Thyroid gland (tissue), 4 donors: ENCODE results near the gene KRTAP1-1. TPM values are rescaled to one million over a fixed set of nuclear protein-coding genes. Genes with fewer than 3 reads are reported as not detected.
"Not testable (repeated sequence)": the region's sequence is repeated elsewhere in the genome, so short reads cannot be mapped to it uniquely, and the experiment has no call there.

ENCODE experiments used
- DNase-seq, 2 donors: peaks; one replicate each; pipeline ENCODE4 v3.0.0-alpha.2; 2019
- H3K27ac ChIP-seq, 3 donors: fragments of 200-600 bp; sonication (generic); 1 replicate in 2 of 3; 2 replicates in 1 of 3; pipeline ENCODE4 v1.5.1; 2016 to 2019; ENCODE audit warnings: mild to moderate bottlenecking in 1 of 3, moderate library complexity in 1 of 3
- H3K27me3 ChIP-seq: fragments of 200-600 bp; sonication (generic); one replicate; pipeline ENCODE4 v1.5.1; 2019
- H3K36me3 ChIP-seq, 2 donors: fragments of 200-600 bp; sonication (generic); one replicate each; pipeline ENCODE4 v1.5.1; 2016 to 2019
- H3K4me1 ChIP-seq, 2 donors: fragments of 200-600 bp; sonication (generic); one replicate each; pipeline ENCODE4 v1.5.1; 2017 to 2019
- H3K4me3 ChIP-seq, 3 donors: fragments of 200-600 bp; sonication (generic); replicated peaks in 1 of 3; 1 replicate in 2 of 3; 2 replicates in 1 of 3; pipeline ENCODE4 v1.5.1; 2016; ENCODE audit warnings: mild to moderate bottlenecking in 1 of 3
- H3K9me3 ChIP-seq: fragments of 200-600 bp; sonication (generic); one replicate; pipeline ENCODE4 v1.5.1; 2017
- POLR2A ChIP-seq, 2 donors: fragments of 450-650 bp; IDR thresholded peaks; one replicate each; pipeline ENCODE4 v1.6.1; 2017; ENCODE audit warnings: antibody characterized with exemption in 2 of 2, mild to moderate bottlenecking in 2 of 2, moderate library complexity in 1 of 2
- WGBS, 2 donors: methylation state at CpG; one replicate each; pipeline ENCODE4 v1.1.5; 2017; 5-methylcytosine and 5-hydroxymethylcytosine counted together
- intact Hi-C: fragments of 100-400 bp; cut with DNase I; formaldehyde crosslinking; loops from one replicate; pipeline ENCODE4 v1.15.1; 2023
- total RNA-seq, 4 donors: library from RNA; depleted of rRNA; stranded (reverse); fragments of >200 nt; gene quantifications; one replicate each; pipeline ENCODE4 v1.2.3, GENCODE V29; 2016
- TF ChIP-seq, protein P1 (sequence below), 6 experiments: fragments of 200-600 bp in 3 of 6; fragments of 450-650 bp in 3 of 6; sonication (generic) in 3 of 6; IDR thresholded peaks; one replicate each; pipeline ENCODE4 v1.5.1; 2016 to 2019; ENCODE audit warnings: antibody characterized with exemption in 6 of 6, mild to moderate bottlenecking in 2 of 6, inconsistent platforms in 1 of 6, moderate library complexity in 1 of 6

The KRTAP1-1 gene
- total RNA-seq, 4 donors from 2014 or later = not detected

DNA sequence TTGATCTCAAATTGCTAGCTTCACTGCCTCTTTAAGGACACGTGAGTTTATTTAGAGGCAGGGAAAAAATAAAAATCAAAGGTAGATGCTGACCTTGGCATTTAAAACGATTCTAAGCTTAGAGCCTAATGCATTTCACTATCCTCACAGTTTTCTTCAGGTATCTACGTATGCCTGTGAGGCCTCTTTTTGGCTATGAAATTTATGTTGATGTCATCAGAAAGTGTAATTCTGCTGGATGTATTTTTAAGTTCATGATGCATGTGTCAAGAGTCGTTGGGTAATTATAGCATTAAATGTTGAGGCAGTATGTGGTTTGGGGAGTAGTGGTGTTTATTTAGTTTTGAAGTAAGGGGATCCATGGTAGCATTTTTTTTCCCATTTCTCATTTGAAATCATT lies 37.3 kb downstream of the KRTAP1-1 start:
- Histone ChIP-seq H3K27ac (peak overlapping the region in 1 of 3 donors; percentile 30), H3K36me3 (no peaks in the 10 kb centered on the region), H3K4me1 (peaks cover 0 to 10% of the 10 kb centered on the region in 2 donors), H3K27me3 (no peaks in the 10 kb centered on the region), H3K4me3 (no peak overlapping the region), H3K9me3 (no peaks in the 10 kb centered on the region)
- 31 to 32% methylated on average over 4 of the region's 4 CpGs for WGBS, 2 donors
- TF ChIP-seq, protein P1, sequence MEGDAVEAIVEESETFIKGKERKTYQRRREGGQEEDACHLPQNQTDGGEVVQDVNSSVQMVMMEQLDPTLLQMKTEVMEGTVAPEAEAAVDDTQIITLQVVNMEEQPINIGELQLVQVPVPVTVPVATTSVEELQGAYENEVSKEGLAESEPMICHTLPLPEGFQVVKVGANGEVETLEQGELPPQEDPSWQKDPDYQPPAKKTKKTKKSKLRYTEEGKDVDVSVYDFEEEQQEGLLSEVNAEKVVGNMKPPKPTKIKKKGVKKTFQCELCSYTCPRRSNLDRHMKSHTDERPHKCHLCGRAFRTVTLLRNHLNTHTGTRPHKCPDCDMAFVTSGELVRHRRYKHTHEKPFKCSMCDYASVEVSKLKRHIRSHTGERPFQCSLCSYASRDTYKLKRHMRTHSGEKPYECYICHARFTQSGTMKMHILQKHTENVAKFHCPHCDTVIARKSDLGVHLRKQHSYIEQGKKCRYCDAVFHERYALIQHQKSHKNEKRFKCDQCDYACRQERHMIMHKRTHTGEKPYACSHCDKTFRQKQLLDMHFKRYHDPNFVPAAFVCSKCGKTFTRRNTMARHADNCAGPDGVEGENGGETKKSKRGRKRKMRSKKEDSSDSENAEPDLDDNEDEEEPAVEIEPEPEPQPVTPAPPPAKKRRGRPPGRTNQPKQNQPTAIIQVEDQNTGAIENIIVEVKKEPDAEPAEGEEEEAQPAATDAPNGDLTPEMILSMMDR (IDR thresholded peaks at IDR 0.05) = no peak
- TF ChIP-seq POLR2A (IDR thresholded peaks at IDR 0.05) = no peak
- no peak for DNase-seq
- intact Hi-C loops = no loop called here

DNA sequence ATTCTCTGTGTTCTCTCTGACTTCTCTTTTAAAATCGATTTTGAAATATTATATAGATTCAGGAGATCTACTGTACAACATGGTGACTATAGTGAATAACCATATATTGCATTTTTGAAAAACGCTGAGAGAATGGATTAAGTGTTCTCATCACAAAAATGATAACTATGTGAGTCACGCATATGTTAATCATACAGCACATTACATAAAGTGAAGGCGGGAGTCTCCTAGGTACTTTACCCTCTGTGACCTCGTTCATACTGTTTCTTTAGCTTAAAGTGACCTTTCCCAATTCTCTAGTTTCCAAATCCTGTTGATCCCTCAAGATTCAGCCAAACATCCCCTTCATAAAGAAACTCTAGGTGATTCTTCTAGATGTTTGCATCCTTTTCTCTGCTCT lies 38.4 kb downstream of the KRTAP1-1 start:
- TF ChIP-seq, protein P1 (IDR thresholded peaks at IDR 0.05) = no peak
- no peak for TF ChIP-seq POLR2A (IDR thresholded peaks at IDR 0.05)
- Histone ChIP-seq H3K36me3 (no peaks in the 10 kb centered on the region), H3K27me3 (no peaks in the 10 kb centered on the region), H3K4me3 (no peak overlapping the region), H3K9me3 (no peaks in the 10 kb centered on the region), H3K4me1 (peaks cover 0 to 10% of the 10 kb centered on the region in 2 donors), H3K27ac (no peak overlapping the region)
- DNase-seq = no peak
- intact Hi-C loops = no loop called here
- WGBS, 2 donors = 76 to 77% methylated on average over 5 of the region's 5 CpGs

DNA sequence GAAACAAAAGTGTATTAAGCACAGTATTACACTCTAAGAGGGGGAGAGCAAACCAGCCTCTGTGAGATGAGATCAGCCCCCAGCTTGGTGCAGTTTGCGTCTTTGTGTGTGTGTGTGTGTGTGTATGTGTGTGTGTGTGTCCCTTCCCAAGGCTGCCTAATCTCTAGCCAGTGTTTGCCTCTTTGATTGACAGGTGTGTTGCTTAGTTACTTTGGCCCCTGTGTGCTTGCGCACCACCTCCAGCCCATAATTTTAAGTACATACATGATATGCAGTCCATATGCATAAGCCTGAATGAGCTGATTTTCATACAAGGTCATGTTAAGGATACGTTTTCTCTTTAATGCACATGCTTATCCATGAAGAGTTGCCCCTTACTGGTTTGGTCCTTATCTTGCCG lies 39.5 kb downstream of the KRTAP1-1 start:
- TF ChIP-seq, protein P1 (IDR thresholded peaks at IDR 0.05) = no peak
- TF ChIP-seq POLR2A (IDR thresholded peaks at IDR 0.05) = no peak
- H3K4me1 ChIP-seq = peaks cover 0 to 10% of the 10 kb centered on the region in 2 donors
- intact Hi-C loops = no loop called here

DNA sequence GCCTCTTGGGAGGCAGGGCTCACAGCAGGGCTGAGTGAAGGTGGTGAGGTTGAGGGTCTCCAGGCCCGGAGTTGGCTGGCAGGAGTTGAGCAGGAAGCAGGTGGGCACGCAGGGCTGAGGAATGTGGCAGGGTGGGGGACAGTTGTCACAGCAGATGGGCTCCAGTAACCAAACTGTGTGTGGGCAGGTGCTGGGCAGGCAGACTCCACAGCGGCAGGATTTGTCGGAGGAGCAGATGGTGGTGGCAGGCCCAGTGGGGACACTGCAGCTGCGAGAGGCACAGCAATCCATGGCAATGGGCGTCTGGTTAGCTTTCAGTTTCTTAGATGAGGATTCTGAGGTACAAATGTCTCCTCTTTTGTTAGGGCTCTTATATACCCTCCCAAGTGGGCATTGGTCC lies 41.7 kb downstream of the KRTAP1-1 start, which contains the start of gene KRTAP3-2:
Gene KRTAP3-2 (minus strand): TSS at position 344 of the 400 bp plus-strand sequence. CDS start 53 bp downstream, at position 291.
- DNase-seq, H3K27ac ChIP-seq, H3K36me3 ChIP-seq, intact Hi-C loops, H3K9me3 ChIP-seq, H3K27me3 ChIP-seq, H3K4me3 ChIP-seq: not testable (repeated sequence)
- 90 to 94% methylated on average over 6 of the region's 6 CpGs for WGBS, 2 donors
- H3K4me1 ChIP-seq = peaks cover 0 to 10% of the 10 kb centered on the region in 2 donors

More for the DNA sequence above, 39.5 kb downstream of the KRTAP1-1 start:
- Histone ChIP-seq H3K4me3 (no peak overlapping the region), H3K27me3 (no peaks in the 10 kb centered on the region), H3K36me3 (no peaks in the 10 kb centered on the region), H3K27ac (no peak overlapping the region), H3K9me3 (no peaks in the 10 kb centered on the region)
- DNase-seq = no peak
- WGBS, 2 donors = 84 to 94% methylated on average over 4 of the region's 4 CpGs

DNA sequence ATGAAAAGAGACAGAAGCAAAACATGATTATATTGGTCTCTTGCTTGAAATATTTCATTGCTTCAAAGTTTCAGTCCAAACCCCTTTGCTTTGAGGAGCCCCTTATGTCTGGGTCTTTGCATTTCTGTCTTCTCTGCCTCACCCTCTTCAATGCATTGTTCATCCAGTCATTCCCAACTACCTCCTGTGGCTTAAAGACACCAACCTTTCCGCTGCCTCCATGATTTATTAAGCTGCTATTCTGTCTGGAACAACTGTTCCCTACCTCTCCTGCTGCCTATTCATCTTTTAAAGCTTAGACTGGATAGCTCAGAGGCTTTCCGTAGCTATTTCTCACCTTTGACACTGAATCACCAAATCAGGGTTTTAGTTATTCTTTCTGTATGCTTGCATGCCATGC lies 43.9 kb downstream of the KRTAP1-1 start:
- no peak for TF ChIP-seq POLR2A (IDR thresholded peaks at IDR 0.05)
- TF ChIP-seq, protein P1 (IDR thresholded peaks at IDR 0.05) = no peak
- Histone ChIP-seq H3K4me3 (no peak overlapping the region), H3K9me3 (no peaks in the 10 kb centered on the region), H3K36me3 (no peaks in the 10 kb centered on the region), H3K27ac (no peak overlapping the region), H3K27me3 (no peaks in the 10 kb centered on the region), H3K4me1 (no peaks in the 10 kb centered on the region)
- WGBS, 2 donors = 80% methylated on average over 2 of the region's 2 CpGs
- no peak for DNase-seq
- intact Hi-C loops = no loop called here

DNA sequence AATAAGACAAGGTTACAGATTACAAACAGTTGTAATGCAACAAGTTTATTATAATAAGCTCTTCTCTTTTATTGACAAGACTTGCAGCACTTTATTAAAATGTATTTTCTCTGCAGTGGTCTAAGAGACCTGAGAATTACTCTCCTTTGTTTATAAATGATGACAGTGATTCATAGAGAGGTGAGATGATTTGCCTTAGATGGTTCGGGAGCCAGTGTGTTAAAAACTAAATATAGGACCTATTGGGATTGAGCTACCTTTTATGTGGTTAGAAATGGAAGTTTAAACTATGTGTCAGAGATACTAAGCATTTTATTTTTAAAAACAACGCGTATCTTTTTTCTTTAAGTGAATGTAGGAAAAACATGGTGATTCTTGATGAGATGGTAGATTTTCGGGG lies 44.4 kb downstream of the KRTAP1-1 start:
- no peak for DNase-seq
- intact Hi-C loops = no loop called here
- Histone ChIP-seq H3K27me3 (no peaks in the 10 kb centered on the region), H3K9me3 (no peaks in the 10 kb centered on the region), H3K4me3 (no peak overlapping the region), H3K27ac (no peak overlapping the region), H3K4me1 (no peaks in the 10 kb centered on the region), H3K36me3 (no peaks in the 10 kb centered on the region)
- WGBS, 2 donors = 87 to 92% methylated on average over 4 of the region's 4 CpGs
- TF ChIP-seq, protein P1 (IDR thresholded peaks at IDR 0.05) = no peak
- TF ChIP-seq POLR2A (IDR thresholded peaks at IDR 0.05) = no peak
